SK-N-SH treated with all-trans-retinoic acid at 6 μM for 48 hours (cell line): ENCODE results near the gene PTF1A.

Experiments used
- ATAC-seq: fragments of 200-7000 bp; cut with Tn5 transposase; 3 replicates; pipeline ENCODE4 v1.9.1; 2020; ENCODE audit warnings: mild to moderate bottlenecking, moderate library complexity
- BACH2 ChIP-seq: fragments of 250-450 bp; sonication (Bioruptor Pico); IDR thresholded peaks from 2 replicates; pipeline ENCODE4 v1.9.0; 2021; ENCODE audit warnings: mild to moderate bottlenecking, borderline replicate concordance
- CSDC2 ChIP-seq: fragments of 250-450 bp; sonication (Bioruptor Pico); IDR thresholded peaks from 2 replicates; pipeline ENCODE4 v1.5.0; 2020; ENCODE audit warnings: mild to moderate bottlenecking, moderate library complexity
- ESRRG ChIP-seq: fragments of 250-450 bp; sonication (Bioruptor Pico); IDR thresholded peaks from 2 replicates; pipeline ENCODE4 v1.6.1; 2021; ENCODE audit warnings: mild to moderate bottlenecking
- GLIS3 ChIP-seq: fragments of 250-450 bp; sonication (Bioruptor Pico); IDR thresholded peaks from 2 replicates; pipeline ENCODE4 v1.5.0; 2020; ENCODE audit warnings: mild to moderate bottlenecking, moderate library complexity
- ISL1 ChIP-seq: fragments of 250-450 bp; sonication (Bioruptor Pico); IDR thresholded peaks from 2 replicates; pipeline ENCODE4 v2.1.2; 2022; ENCODE audit warnings: mild to moderate bottlenecking, moderate library complexity
- OSR1 ChIP-seq: fragments of 250-450 bp; sonication (Bioruptor Pico); IDR thresholded peaks from 2 replicates; pipeline ENCODE4 v1.8.0; 2022; ENCODE audit warnings: moderate library complexity, mild to moderate bottlenecking, inconsistent platforms
- PPARA ChIP-seq: fragments of 250-450 bp; sonication (Bioruptor Pico); IDR thresholded peaks from 2 replicates; pipeline ENCODE4 v1.5.0; 2020; ENCODE audit warnings: mild to moderate bottlenecking, borderline replicate concordance
- RARB ChIP-seq: fragments of 250-450 bp; sonication (Bioruptor Pico); IDR thresholded peaks from 2 replicates; pipeline ENCODE4 v1.8.0; 2021; ENCODE audit warnings: mild to moderate bottlenecking, moderate library complexity
- SNAI2 ChIP-seq: fragments of 250-450 bp; sonication (Bioruptor Pico); IDR thresholded peaks from 2 replicates; pipeline ENCODE4 v1.5.0; 2020; ENCODE audit warnings: mild to moderate bottlenecking, moderate library complexity
- TCF4 ChIP-seq: fragments of 250-450 bp; sonication (Bioruptor Pico); IDR thresholded peaks from 2 replicates; pipeline ENCODE4 v1.8.0; 2021; ENCODE audit warnings: mild to moderate bottlenecking, moderate library complexity, borderline replicate concordance
- TOX ChIP-seq: fragments of 250-450 bp; sonication (Bioruptor Pico); IDR thresholded peaks from 2 replicates; pipeline ENCODE4 v1.8.0; 2021; ENCODE audit warnings: mild to moderate bottlenecking, moderate library complexity, borderline replicate concordance
- ZFP30 ChIP-seq: fragments of 450-650 bp; formaldehyde crosslinking; IDR thresholded peaks from 2 replicates; pipeline ENCODE4 v1.5.0; 2022; ENCODE audit warnings: mild to moderate bottlenecking, moderate library complexity
- ZNF565 ChIP-seq: fragments of 450-650 bp; formaldehyde crosslinking; conservative IDR thresholded peaks from 2 replicates; pipeline ENCODE4 v1.5.0; 2020; ENCODE audit warnings: low read depth, mild to moderate bottlenecking, moderate library complexity
- ZNF70 ChIP-seq: fragments of 450-650 bp; formaldehyde crosslinking; IDR thresholded peaks from 2 replicates; pipeline ENCODE4 v1.5.0; 2020; ENCODE audit warnings: mild to moderate bottlenecking, moderate library complexity
- ZNF8 ChIP-seq: fragments of 450-650 bp; formaldehyde crosslinking; IDR thresholded peaks from 2 replicates; pipeline ENCODE4 v1.5.0; 2020; ENCODE audit warnings: mild to moderate bottlenecking, moderate library complexity
- TF ChIP-seq, protein P1 (sequence below): fragments of 250-450 bp; sonication (Bioruptor Pico); IDR thresholded peaks from 2 replicates; pipeline ENCODE4 v1.8.0; 2021; ENCODE audit warnings: low read depth, mild to moderate bottlenecking, moderate library complexity, borderline replicate concordance
- TF ChIP-seq, protein P2 (sequence below): fragments of 250-450 bp; sonication (Bioruptor Pico); IDR thresholded peaks from 2 replicates; pipeline ENCODE4 v1.5.1; 2020; ENCODE audit warnings: low read depth, mild to moderate bottlenecking, moderate library complexity
- TF ChIP-seq, protein P3 (sequence below): fragments of 250-450 bp; sonication (Bioruptor Pico); IDR thresholded peaks from 2 replicates; pipeline ENCODE4 v1.5.1; 2021; ENCODE audit warnings: mild to moderate bottlenecking, moderate library complexity
- TF ChIP-seq, protein P4 (sequence below): fragments of 250-450 bp; sonication (Bioruptor Pico); IDR thresholded peaks from 2 replicates; pipeline ENCODE4 v1.8.0; 2020; ENCODE audit warnings: mild to moderate bottlenecking, moderate library complexity, borderline replicate concordance

PTF1A gene

DNA sequence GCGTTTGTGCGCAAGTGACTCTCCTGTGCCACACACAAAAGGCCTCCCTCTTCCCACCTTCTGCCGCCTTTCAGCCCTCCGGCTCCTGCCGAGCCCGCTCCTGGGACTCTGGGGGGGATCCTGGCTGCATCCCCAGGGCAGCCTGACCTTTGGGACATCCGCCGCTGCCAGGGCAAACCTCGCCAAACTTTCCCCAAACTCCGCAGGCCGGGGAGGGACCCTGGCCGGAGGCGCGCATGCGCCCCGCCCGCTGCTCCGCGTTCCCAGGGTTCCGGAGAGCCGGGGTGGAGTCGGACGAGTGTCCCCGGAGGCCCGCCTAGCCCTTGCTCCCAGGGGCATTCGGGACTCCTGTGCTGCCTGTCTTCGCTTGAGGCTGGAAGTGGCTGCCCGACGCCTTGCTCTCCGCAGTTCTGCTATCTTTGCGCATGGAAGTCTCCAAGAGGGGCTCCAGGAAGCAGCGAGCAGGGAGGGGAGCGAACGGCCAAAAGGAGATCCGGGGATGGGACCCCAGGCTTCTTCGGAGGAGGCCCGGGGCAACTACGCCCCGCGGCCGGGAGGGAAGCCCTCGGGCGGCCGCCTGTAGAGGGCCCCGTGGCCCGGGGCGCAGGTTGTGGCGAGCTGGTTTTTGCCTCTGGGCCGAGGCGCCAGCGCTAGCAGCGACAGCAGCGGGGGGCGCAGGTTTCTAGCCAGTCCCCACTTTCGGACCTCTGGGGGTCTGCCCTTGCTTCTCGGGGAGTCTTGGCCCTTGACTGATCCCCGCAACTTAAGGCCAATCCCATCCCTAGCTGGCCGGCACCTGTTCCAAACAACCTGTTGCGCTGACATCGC lies 7.0 kb downstream of the PTF1A start:
- TF ChIP-seq OSR1: no peak
- no peak for TF ChIP-seq ZNF70
- TF ChIP-seq ZNF565 (CRISPR knock-in tag): no peak
- TF ChIP-seq, protein P1, sequence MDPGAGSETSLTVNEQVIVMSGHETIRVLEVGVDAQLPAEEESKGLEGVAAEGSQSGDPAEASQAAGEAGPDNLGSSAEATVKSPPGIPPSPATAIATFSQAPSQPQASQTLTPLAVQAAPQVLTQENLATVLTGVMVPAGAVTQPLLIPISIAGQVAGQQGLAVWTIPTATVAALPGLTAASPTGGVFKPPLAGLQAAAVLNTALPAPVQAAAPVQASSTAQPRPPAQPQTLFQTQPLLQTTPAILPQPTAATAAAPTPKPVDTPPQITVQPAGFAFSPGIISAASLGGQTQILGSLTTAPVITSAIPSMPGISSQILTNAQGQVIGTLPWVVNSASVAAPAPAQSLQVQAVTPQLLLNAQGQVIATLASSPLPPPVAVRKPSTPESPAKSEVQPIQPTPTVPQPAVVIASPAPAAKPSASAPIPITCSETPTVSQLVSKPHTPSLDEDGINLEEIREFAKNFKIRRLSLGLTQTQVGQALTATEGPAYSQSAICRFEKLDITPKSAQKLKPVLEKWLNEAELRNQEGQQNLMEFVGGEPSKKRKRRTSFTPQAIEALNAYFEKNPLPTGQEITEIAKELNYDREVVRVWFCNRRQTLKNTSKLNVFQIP (CRISPR knock-in tag): no peak
- TF ChIP-seq RARB (CRISPR knock-in tag): no peak
- no peak for TF ChIP-seq ZNF8
- no peak for TF ChIP-seq ISL1 (CRISPR knock-in tag)
- TF ChIP-seq PPARA (CRISPR knock-in tag): no peak
- TF ChIP-seq, protein P2, sequence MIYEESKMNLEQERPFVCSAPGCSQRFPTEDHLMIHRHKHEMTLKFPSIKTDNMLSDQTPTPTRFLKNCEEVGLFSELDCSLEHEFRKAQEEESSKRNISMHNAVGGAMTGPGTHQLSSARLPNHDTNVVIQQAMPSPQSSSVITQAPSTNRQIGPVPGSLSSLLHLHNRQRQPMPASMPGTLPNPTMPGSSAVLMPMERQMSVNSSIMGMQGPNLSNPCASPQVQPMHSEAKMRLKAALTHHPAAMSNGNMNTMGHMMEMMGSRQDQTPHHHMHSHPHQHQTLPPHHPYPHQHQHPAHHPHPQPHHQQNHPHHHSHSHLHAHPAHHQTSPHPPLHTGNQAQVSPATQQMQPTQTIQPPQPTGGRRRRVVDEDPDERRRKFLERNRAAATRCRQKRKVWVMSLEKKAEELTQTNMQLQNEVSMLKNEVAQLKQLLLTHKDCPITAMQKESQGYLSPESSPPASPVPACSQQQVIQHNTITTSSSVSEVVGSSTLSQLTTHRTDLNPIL (CRISPR knock-in tag): no peak
- TF ChIP-seq TOX (CRISPR knock-in tag): no peak
- TF ChIP-seq GLIS3 (CRISPR knock-in tag): no peak
- TF ChIP-seq CSDC2: no peak
- TF ChIP-seq, protein P3, sequence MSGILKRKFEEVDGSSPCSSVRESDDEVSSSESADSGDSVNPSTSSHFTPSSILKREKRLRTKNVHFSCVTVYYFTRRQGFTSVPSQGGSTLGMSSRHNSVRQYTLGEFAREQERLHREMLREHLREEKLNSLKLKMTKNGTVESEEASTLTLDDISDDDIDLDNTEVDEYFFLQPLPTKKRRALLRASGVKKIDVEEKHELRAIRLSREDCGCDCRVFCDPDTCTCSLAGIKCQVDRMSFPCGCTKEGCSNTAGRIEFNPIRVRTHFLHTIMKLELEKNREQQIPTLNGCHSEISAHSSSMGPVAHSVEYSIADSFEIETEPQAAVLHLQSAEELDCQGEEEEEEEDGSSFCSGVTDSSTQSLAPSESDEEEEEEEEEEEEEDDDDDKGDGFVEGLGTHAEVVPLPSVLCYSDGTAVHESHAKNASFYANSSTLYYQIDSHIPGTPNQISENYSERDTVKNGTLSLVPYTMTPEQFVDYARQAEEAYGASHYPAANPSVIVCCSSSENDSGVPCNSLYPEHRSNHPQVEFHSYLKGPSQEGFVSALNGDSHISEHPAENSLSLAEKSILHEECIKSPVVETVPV: no peak
- TF ChIP-seq, protein P4, sequence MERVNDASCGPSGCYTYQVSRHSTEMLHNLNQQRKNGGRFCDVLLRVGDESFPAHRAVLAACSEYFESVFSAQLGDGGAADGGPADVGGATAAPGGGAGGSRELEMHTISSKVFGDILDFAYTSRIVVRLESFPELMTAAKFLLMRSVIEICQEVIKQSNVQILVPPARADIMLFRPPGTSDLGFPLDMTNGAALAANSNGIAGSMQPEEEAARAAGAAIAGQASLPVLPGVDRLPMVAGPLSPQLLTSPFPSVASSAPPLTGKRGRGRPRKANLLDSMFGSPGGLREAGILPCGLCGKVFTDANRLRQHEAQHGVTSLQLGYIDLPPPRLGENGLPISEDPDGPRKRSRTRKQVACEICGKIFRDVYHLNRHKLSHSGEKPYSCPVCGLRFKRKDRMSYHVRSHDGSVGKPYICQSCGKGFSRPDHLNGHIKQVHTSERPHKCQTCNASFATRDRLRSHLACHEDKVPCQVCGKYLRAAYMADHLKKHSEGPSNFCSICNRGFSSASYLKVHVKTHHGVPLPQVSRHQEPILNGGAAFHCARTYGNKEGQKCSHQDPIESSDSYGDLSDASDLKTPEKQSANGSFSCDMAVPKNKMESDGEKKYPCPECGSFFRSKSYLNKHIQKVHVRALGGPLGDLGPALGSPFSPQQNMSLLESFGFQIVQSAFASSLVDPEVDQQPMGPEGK: no peak
- ATAC-seq: no peak

DNA sequence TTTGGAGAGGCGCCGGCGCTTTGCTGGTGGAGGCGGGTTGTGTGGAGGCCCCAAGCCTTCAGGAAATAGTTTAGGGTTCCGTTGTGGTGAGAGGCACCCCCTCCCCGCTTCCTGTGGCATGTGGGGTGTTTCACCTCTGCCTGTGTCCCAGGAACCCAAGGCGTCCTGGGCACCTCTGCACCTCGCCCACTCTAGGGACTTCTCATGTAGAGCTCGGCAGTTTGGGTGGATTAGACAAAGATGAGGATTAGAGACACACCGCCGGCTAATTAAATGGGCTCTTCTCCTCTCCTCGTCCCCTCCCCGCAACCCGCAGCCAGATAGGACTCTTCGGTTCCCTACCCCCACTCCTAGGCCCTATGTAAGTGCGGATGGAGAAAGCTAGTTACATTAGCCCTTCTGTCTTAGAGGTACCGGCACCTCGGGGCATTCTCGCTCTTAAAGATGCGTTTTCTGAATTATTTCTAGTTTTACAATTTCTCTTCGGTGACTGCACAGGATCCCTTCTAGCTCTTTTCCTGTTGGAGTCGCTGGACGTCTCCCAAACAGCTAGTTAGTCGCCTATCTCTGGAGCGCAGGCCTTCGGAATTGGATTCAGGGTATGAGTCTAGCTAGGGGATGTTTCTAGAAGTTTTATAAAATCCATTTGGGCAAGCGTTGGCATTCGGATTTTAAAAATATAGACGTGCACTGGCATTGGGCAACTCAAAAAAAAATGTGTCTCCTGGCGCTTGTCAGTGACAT lies 7.8 kb downstream of the PTF1A start:
- ATAC-seq: no peak
- TF ChIP-seq, protein P4: no peak
- TF ChIP-seq, protein P1 (CRISPR knock-in tag): no peak
- TF ChIP-seq TOX (CRISPR knock-in tag) (no peak), SNAI2 (CRISPR knock-in tag) (no peak), ZFP30 (CRISPR knock-in tag) (no peak), TCF4 (no peak), RARB (CRISPR knock-in tag) (no peak), BACH2 (CRISPR knock-in tag) (no peak), CSDC2 (no peak), PPARA (CRISPR knock-in tag) (no peak), ESRRG (CRISPR knock-in tag) (no peak)
- TF ChIP-seq, protein P2 (CRISPR knock-in tag): no peak
